Glomerular endothelial cell (primary cell): ENCODE results near the gene SEMA3B. TPM values are rescaled to one million over a fixed set of nuclear protein-coding genes. Genes with fewer than 3 reads are reported as not detected.
"Not testable (repeated sequence)": the region's sequence is repeated elsewhere in the genome, so short reads cannot be mapped to it uniquely, and the experiment has no call there.

ENCODE experiments used
- DNase-seq: peaks from one replicate; pipeline ENCODE4 v3.0.0-alpha.2; 2011; ENCODE audit warnings: low read depth, low spot score; ENCODE audit errors: extremely low read depth
- total RNA-seq: library from RNA; depleted of rRNA; stranded (reverse); fragments of >200 nt; gene quantifications from 2 replicates; pipeline ENCODE4 v1.2.3, GENCODE V29; 2015

The SEMA3B gene
- total RNA-seq = 0.34 and 2.2 TPM in 2 replicates

GRCh38 chr3:50268703-50269451, at the start of gene SEMA3B:
Gene SEMA3B (plus strand): TSS chr3:50269147. CDS start chr3:50269241, 94 bp downstream.
- DNase-seq = no peak

- no peak for DNase-seq
These were observed 49.7 kb upstream of the SEMA3B start for GRCh38 chr3:50219285-50219684.

- DNase-seq = no peak
These were observed 48.8 kb upstream of the SEMA3B start for GRCh38 chr3:50220109-50220508.

GRCh38 chr3:50221051-50221410, 47.9 kb upstream of the SEMA3B start:
- no peak for DNase-seq

- no peak for DNase-seq
These were observed 47.4 kb upstream of the SEMA3B start for GRCh38 chr3:50221411-50222168.

GRCh38 chr3:50222169-50222528, 46.8 kb upstream of the SEMA3B start:
- no peak for DNase-seq

- DNase-seq = no peak
These were observed 44.3 kb upstream of the SEMA3B start for GRCh38 chr3:50224639-50225038.

- no peak for DNase-seq
These were observed 42.0 kb upstream of the SEMA3B start for GRCh38 chr3:50226888-50227389.

GRCh38 chr3:50227390-50228183, 41.4 kb upstream of the SEMA3B start:
- DNase-seq = no peak

- DNase-seq = not testable (repeated sequence)
These were observed 40.7 kb upstream of the SEMA3B start for GRCh38 chr3:50228184-50228763.

GRCh38 chr3:50229490-50229889, 39.5 kb upstream of the SEMA3B start:
- no peak for DNase-seq

GRCh38 chr3:50230104-50230793, 38.7 kb upstream of the SEMA3B start:
- DNase-seq = no peak

- no peak for DNase-seq
These were observed 38.2 kb upstream of the SEMA3B start for GRCh38 chr3:50230794-50231125.

GRCh38 chr3:50231581-50231980, 37.4 kb upstream of the SEMA3B start:
- no peak for DNase-seq

- no peak for DNase-seq
These were observed 36.6 kb upstream of the SEMA3B start for GRCh38 chr3:50232303-50232702.

- no peak for DNase-seq
These were observed 35.8 kb upstream of the SEMA3B start for GRCh38 chr3:50233176-50233575.

- no peak for DNase-seq
These were observed 33.0 kb upstream of the SEMA3B start, which contains the start of gene GNAI2 for GRCh38 chr3:50235716-50236483. Gene GNAI2 (plus strand): TSS chr3:50236204. CDS start chr3:50236336, 132 bp downstream.

GRCh38 chr3:50236484-50237132, 32.3 kb upstream of the SEMA3B start:
- no peak for DNase-seq

- DNase-seq = no peak
These were observed 31.8 kb upstream of the SEMA3B start for GRCh38 chr3:50237133-50237651.
